OCI-LY7 (cell line): Measurements from ENCODE around the gene USP15.

ENCODE experiments used
- EZH2phosphoT487 ChIP-seq: fragments of 200-600 bp; sonication (generic); IDR thresholded peaks from 2 replicates; pipeline ENCODE4 v1.6.1; 2018; ENCODE audit warnings: low read depth, borderline replicate concordance, mild to moderate bottlenecking, mixed run types, antibody characterized with exemption, low read length, moderate library complexity, mixed read lengths
- TF ChIP-seq, protein P1 (sequence below): fragments of 200-600 bp; sonication (generic); conservative IDR thresholded peaks from 2 replicates; pipeline ENCODE4 v1.5.1; 2014; ENCODE audit warnings: mild to moderate bottlenecking, antibody characterized with exemption, low read length, moderate library complexity, mixed read lengths

DNA sequence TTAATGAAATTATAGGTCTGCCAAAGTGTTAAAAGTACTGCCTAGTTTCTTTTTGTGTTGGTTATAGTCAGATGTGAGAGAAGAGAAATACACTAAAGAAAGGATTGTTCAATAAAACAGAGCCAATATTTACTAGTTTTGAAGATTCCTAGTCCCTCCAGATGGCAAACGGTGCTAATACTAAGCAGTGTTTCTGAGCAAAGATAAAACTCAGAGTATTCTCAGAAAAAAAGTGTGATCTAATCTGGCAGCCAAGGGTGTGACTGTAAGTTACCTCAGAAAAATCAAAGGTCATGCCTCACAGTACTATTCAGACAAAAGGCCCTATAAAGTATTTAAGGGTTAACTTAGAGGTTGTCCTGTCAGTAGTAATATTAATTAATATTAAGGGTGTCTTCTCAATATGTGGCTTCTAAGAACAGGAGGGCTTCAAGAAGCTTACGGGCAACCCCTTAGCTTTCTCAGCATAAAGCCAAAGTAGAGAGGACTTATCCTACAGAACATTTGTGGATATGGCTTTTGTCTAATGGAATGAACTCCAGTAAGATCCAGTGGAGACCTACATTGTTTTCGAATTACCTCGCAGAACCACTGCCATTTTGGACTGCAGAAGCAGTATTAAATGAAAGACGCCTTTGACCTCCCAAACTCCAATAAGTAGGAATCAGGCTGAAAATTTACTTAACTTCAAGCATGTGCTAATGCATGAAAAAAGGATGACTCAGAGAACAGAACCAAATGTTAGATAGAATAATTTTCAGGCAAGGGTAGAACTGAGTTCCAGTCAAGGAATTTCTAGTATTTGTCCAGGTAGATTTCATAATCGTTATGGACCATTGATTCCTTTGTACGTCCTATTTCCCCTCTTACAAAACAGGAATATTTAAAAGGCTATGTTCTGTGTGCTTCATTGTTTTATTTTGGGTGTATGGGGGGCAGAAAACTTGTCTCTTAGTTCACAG is 46.6 kb downstream of the USP15 start:
- TF ChIP-seq, protein P1, sequence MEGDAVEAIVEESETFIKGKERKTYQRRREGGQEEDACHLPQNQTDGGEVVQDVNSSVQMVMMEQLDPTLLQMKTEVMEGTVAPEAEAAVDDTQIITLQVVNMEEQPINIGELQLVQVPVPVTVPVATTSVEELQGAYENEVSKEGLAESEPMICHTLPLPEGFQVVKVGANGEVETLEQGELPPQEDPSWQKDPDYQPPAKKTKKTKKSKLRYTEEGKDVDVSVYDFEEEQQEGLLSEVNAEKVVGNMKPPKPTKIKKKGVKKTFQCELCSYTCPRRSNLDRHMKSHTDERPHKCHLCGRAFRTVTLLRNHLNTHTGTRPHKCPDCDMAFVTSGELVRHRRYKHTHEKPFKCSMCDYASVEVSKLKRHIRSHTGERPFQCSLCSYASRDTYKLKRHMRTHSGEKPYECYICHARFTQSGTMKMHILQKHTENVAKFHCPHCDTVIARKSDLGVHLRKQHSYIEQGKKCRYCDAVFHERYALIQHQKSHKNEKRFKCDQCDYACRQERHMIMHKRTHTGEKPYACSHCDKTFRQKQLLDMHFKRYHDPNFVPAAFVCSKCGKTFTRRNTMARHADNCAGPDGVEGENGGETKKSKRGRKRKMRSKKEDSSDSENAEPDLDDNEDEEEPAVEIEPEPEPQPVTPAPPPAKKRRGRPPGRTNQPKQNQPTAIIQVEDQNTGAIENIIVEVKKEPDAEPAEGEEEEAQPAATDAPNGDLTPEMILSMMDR, result no peak
- no peak for TF ChIP-seq EZH2phosphoT487
